Liver (tissue), 3 donors: ENCODE measurements around the gene DCC.

Experiments
- GABPA ChIP-seq, 2 donors: IDR thresholded peaks in 1 of 2; conservative IDR thresholded peaks in 1 of 2; 2 replicates each; pipeline ENCODE4 v1.6.1; 2016; ENCODE audit warnings: antibody characterized with exemption in 2 of 2, mild to moderate bottlenecking in 1 of 2, moderate library complexity in 1 of 2
- JUND ChIP-seq, 2 donors: IDR thresholded peaks; 2 replicates each; pipeline ENCODE4 v1.6.1; 2016; ENCODE audit warnings: antibody characterized with exemption in 2 of 2
- RAD21 ChIP-seq, 2 donors: IDR thresholded peaks; 2 replicates each; pipeline ENCODE4 v1.6.1; 2016; ENCODE audit warnings: antibody characterized with exemption in 2 of 2, mild to moderate bottlenecking in 2 of 2
- SP1 ChIP-seq: IDR thresholded peaks from 2 replicates; pipeline ENCODE4 v1.6.1; 2018; ENCODE audit warnings: antibody characterized with exemption, mild to moderate bottlenecking
- TAF1 ChIP-seq: conservative IDR thresholded peaks from 2 replicates; pipeline ENCODE4 v1.6.1; 2016; ENCODE audit warnings: antibody characterized with exemption, mild to moderate bottlenecking
- YY1 ChIP-seq: IDR thresholded peaks from 2 replicates; pipeline ENCODE4 v1.6.1; 2016; ENCODE audit warnings: antibody characterized with exemption, mild to moderate bottlenecking
- TF ChIP-seq, protein P1 (sequence below): fragments of 150-350 bp; IDR thresholded peaks from 2 replicates; pipeline ENCODE4 v1.5.1; 2017; ENCODE audit warnings: improper control_type of control experiment, low read depth, low read length; ENCODE audit not compliant: missing input control
- TF ChIP-seq, protein P2 (sequence below): IDR thresholded peaks from 2 replicates; pipeline ENCODE4 v1.6.1; 2016; ENCODE audit warnings: antibody characterized with exemption
- TF ChIP-seq, protein P3 (sequence below): IDR thresholded peaks from 2 replicates; pipeline ENCODE4 v1.6.1; 2016; ENCODE audit warnings: antibody characterized with exemption
- TF ChIP-seq, protein P4 (sequence below): IDR thresholded peaks from 2 replicates; pipeline ENCODE4 v1.6.1; 2016; ENCODE audit warnings: antibody characterized with exemption
- donor health status: healthy.
- donor health status: healthy.

DNA sequence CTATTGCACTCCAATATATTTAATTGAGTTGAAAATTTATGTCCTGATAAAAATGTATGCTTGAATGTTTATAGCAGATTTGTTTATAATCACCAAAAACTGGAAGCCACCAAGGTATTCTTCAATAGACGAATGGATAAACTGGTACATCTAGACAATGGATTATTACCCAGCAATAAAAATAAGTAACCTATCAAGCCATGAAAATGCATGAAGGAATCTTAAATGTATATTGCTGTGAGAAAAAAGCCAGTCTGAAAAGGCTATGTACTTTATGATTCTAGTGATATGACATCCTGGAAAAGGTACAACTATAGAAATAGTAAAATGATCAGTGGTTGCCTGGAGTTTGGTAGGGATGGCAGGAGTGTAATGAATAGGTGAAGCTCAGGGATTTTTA is 580.7 kb downstream of the DCC start:
- no peak for TF ChIP-seq YY1
- TF ChIP-seq, protein P1, sequence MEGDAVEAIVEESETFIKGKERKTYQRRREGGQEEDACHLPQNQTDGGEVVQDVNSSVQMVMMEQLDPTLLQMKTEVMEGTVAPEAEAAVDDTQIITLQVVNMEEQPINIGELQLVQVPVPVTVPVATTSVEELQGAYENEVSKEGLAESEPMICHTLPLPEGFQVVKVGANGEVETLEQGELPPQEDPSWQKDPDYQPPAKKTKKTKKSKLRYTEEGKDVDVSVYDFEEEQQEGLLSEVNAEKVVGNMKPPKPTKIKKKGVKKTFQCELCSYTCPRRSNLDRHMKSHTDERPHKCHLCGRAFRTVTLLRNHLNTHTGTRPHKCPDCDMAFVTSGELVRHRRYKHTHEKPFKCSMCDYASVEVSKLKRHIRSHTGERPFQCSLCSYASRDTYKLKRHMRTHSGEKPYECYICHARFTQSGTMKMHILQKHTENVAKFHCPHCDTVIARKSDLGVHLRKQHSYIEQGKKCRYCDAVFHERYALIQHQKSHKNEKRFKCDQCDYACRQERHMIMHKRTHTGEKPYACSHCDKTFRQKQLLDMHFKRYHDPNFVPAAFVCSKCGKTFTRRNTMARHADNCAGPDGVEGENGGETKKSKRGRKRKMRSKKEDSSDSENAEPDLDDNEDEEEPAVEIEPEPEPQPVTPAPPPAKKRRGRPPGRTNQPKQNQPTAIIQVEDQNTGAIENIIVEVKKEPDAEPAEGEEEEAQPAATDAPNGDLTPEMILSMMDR: no peak
- TF ChIP-seq, protein P2, sequence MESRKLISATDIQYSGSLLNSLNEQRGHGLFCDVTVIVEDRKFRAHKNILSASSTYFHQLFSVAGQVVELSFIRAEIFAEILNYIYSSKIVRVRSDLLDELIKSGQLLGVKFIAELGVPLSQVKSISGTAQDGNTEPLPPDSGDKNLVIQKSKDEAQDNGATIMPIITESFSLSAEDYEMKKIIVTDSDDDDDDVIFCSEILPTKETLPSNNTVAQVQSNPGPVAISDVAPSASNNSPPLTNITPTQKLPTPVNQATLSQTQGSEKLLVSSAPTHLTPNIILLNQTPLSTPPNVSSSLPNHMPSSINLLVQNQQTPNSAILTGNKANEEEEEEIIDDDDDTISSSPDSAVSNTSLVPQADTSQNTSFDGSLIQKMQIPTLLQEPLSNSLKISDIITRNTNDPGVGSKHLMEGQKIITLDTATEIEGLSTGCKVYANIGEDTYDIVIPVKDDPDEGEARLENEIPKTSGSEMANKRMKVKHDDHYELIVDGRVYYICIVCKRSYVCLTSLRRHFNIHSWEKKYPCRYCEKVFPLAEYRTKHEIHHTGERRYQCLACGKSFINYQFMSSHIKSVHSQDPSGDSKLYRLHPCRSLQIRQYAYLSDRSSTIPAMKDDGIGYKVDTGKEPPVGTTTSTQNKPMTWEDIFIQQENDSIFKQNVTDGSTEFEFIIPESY: no peak
- TF ChIP-seq RAD21 (IDR thresholded peaks at IDR 0.05): no peak
- TF ChIP-seq, protein P3, sequence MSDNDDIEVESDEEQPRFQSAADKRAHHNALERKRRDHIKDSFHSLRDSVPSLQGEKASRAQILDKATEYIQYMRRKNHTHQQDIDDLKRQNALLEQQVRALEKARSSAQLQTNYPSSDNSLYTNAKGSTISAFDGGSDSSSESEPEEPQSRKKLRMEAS: no peak
- no peak for TF ChIP-seq SP1
- TF ChIP-seq, protein P4, sequence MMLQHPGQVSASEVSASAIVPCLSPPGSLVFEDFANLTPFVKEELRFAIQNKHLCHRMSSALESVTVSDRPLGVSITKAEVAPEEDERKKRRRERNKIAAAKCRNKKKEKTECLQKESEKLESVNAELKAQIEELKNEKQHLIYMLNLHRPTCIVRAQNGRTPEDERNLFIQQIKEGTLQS: no peak
- no peak for TF ChIP-seq GABPA (IDR thresholded peaks at IDR 0.05 in 1 of 2, conservative IDR thresholded peaks at IDR 0.05 in 1 of 2)
- no peak for TF ChIP-seq TAF1
- no peak for TF ChIP-seq JUND (IDR thresholded peaks at IDR 0.05)
